ENCODE results near the gene BRD7. TPM values are rescaled to one million over a fixed set of nuclear protein-coding genes. Genes with fewer than 3 reads are reported as not detected.

The BRD7 gene
- total and polyA plus RNA-seq, 4 donors, result 13.3 to 34.3 (median 14.1) TPM

DNA sequence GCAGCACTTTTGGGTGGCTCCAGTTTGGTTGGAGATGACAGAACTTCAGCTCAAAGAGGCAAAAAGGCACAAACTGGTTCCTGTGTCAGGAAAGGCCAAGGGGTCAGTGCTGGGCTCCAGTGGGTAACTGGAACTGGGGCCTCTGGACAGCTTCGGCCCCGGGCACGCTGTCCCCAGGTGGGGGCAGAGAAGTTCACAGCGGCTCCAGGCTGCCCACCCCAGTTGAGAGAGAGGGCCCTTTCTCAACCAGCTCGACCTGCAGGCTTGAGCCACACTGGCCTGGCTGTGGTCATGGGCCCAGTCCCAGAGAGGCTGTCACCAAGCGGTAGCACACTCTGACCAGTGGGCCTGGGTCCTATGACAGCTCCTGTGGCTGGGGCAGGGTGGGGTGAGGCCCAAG lies 77.9 kb downstream of the BRD7 start:
- H3K9ac ChIP-seq (ENCODE audit: low read depth in 1 of 2, low read length in 2 of 2), result no peak overlapping the region
- no peaks in the 10 kb centered on the region for H3K36me3 ChIP-seq (ENCODE audit: control insufficient read depth in 4 of 4, insufficient read depth in 3 of 4, low read depth in 1 of 4, low read length in 3 of 4)
- H3K27me3 ChIP-seq (ENCODE audit: control insufficient read depth in 4 of 4, insufficient read depth in 4 of 4, low read length in 3 of 4), result no peaks in the 10 kb centered on the region
- H3K4me1 ChIP-seq (ENCODE audit: control insufficient read depth in 4 of 4, insufficient read depth in 4 of 4, low read length in 3 of 4), result no peaks in the 10 kb centered on the region
- TF ChIP-seq NR2F2 (IDR thresholded peaks at IDR 0.05) (no peak), HNF4G (IDR thresholded peaks at IDR 0.05) (no peak), TAF1 (conservative IDR thresholded peaks at IDR 0.05) (no peak), RAD21 (IDR thresholded peaks at IDR 0.05) (no peak), GABPA (IDR thresholded peaks at IDR 0.05 in 1 of 2, conservative IDR thresholded peaks at IDR 0.05 in 1 of 2) (no peak), JUND (IDR thresholded peaks at IDR 0.05) (no peak), RXRA (IDR thresholded peaks at IDR 0.05) (no peak), YY1 (IDR thresholded peaks at IDR 0.05) (no peak), FOXA2 (IDR thresholded peaks at IDR 0.05) (no peak), FOXA1 (IDR thresholded peaks at IDR 0.05) (no peak), HNF4A (conservative IDR thresholded peaks at IDR 0.05) (no peak)
- TF ChIP-seq, protein P1, sequence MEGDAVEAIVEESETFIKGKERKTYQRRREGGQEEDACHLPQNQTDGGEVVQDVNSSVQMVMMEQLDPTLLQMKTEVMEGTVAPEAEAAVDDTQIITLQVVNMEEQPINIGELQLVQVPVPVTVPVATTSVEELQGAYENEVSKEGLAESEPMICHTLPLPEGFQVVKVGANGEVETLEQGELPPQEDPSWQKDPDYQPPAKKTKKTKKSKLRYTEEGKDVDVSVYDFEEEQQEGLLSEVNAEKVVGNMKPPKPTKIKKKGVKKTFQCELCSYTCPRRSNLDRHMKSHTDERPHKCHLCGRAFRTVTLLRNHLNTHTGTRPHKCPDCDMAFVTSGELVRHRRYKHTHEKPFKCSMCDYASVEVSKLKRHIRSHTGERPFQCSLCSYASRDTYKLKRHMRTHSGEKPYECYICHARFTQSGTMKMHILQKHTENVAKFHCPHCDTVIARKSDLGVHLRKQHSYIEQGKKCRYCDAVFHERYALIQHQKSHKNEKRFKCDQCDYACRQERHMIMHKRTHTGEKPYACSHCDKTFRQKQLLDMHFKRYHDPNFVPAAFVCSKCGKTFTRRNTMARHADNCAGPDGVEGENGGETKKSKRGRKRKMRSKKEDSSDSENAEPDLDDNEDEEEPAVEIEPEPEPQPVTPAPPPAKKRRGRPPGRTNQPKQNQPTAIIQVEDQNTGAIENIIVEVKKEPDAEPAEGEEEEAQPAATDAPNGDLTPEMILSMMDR (IDR thresholded peaks at IDR 0.05; ENCODE audit: low read depth, low read length, missing input control), result no peak
- TF ChIP-seq, protein P2, sequence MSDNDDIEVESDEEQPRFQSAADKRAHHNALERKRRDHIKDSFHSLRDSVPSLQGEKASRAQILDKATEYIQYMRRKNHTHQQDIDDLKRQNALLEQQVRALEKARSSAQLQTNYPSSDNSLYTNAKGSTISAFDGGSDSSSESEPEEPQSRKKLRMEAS (IDR thresholded peaks at IDR 0.05), result no peak
- 95% methylated on average over 6 of the region's 6 CpGs for WGBS
- H3K4me3 ChIP-seq (ENCODE audit: low read depth in 1 of 3, low read length in 3 of 3), result no peak overlapping the region
- H3K9me3 ChIP-seq (ENCODE audit: control insufficient read depth in 4 of 4, low read length in 3 of 4), result no peaks in the 10 kb centered on the region
- no peak for DNase-seq (ENCODE audit: low spot score)
- no peak overlapping the region for H3K27ac ChIP-seq (ENCODE audit: low read depth in 1 of 2, low read length in 2 of 2)

DNA sequence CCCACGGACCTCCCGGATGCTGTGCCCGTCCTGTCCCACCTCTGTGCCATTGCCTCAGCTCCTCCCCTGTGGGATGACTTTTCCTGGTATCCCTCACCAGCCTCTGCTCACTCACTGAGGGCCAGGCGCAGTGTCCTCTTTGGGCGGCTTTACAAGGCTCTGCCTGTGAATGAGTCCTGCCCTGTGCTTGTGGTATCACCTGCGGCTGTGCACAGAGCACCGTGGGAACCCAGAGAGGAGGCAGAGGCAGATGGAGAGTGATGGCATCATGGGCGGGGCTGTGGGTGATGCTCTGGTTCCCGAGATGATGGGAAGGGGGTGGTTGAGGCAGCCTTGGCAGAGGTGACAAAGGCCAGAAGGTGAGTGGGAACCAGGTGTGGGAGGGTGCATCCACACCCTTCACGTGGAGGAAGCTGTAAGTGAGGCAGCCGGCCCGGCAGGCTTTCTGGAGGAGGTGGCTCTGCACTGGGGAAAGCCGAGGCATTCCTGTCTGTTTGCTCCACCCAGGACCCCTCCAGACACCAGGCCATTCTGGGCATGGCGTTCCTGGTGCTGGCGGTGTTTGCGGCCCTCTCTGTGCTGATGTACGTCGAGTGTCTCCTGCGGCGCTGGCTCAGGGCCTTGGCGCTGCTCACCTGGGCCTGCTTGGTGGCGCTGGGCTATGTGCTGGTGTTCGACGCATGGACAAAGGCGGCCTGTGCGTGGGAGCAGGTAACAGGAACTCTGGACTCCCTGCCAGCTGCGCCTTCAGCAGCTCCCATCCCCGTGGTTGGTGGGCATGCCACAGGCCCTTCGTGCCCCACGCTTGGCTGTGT lies 78.6 kb downstream of the BRD7 start:
- DNase-seq (ENCODE audit: low spot score), result no peak
- H3K9ac ChIP-seq (ENCODE audit: low read depth in 1 of 2, low read length in 2 of 2), result no peak overlapping the region
- no peak overlapping the region for H3K4me3 ChIP-seq (ENCODE audit: low read depth in 1 of 3, low read length in 3 of 3)
- H3K36me3 ChIP-seq (ENCODE audit: control insufficient read depth in 4 of 4, insufficient read depth in 3 of 4, low read depth in 1 of 4, low read length in 3 of 4), result no peaks in the 10 kb centered on the region
- no peaks in the 10 kb centered on the region for H3K9me3 ChIP-seq (ENCODE audit: control insufficient read depth in 4 of 4, low read length in 3 of 4)
- no peaks in the 10 kb centered on the region for H3K27me3 ChIP-seq (ENCODE audit: control insufficient read depth in 4 of 4, insufficient read depth in 4 of 4, low read length in 3 of 4)
- H3K27ac ChIP-seq (ENCODE audit: low read depth in 1 of 2, low read length in 2 of 2), result no peak overlapping the region
- WGBS, result 95% methylated on average over 30 of the region's 30 CpGs
- TF ChIP-seq RAD21 (IDR thresholded peaks at IDR 0.05) (no peak), TAF1 (conservative IDR thresholded peaks at IDR 0.05) (no peak), HNF4A (conservative IDR thresholded peaks at IDR 0.05) (no peak), JUND (IDR thresholded peaks at IDR 0.05) (no peak), NR2F2 (IDR thresholded peaks at IDR 0.05) (no peak), FOXA2 (IDR thresholded peaks at IDR 0.05) (no peak), YY1 (IDR thresholded peaks at IDR 0.05) (no peak), HNF4G (IDR thresholded peaks at IDR 0.05) (no peak), RXRA (IDR thresholded peaks at IDR 0.05) (no peak), GABPA (IDR thresholded peaks at IDR 0.05 in 1 of 2, conservative IDR thresholded peaks at IDR 0.05 in 1 of 2) (no peak), FOXA1 (IDR thresholded peaks at IDR 0.05) (no peak)
- TF ChIP-seq, protein P3, sequence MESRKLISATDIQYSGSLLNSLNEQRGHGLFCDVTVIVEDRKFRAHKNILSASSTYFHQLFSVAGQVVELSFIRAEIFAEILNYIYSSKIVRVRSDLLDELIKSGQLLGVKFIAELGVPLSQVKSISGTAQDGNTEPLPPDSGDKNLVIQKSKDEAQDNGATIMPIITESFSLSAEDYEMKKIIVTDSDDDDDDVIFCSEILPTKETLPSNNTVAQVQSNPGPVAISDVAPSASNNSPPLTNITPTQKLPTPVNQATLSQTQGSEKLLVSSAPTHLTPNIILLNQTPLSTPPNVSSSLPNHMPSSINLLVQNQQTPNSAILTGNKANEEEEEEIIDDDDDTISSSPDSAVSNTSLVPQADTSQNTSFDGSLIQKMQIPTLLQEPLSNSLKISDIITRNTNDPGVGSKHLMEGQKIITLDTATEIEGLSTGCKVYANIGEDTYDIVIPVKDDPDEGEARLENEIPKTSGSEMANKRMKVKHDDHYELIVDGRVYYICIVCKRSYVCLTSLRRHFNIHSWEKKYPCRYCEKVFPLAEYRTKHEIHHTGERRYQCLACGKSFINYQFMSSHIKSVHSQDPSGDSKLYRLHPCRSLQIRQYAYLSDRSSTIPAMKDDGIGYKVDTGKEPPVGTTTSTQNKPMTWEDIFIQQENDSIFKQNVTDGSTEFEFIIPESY (IDR thresholded peaks at IDR 0.05), result no peak
- TF ChIP-seq, protein P1 (IDR thresholded peaks at IDR 0.05; ENCODE audit: low read depth, low read length, missing input control), result no peak
- TF ChIP-seq, protein P4, sequence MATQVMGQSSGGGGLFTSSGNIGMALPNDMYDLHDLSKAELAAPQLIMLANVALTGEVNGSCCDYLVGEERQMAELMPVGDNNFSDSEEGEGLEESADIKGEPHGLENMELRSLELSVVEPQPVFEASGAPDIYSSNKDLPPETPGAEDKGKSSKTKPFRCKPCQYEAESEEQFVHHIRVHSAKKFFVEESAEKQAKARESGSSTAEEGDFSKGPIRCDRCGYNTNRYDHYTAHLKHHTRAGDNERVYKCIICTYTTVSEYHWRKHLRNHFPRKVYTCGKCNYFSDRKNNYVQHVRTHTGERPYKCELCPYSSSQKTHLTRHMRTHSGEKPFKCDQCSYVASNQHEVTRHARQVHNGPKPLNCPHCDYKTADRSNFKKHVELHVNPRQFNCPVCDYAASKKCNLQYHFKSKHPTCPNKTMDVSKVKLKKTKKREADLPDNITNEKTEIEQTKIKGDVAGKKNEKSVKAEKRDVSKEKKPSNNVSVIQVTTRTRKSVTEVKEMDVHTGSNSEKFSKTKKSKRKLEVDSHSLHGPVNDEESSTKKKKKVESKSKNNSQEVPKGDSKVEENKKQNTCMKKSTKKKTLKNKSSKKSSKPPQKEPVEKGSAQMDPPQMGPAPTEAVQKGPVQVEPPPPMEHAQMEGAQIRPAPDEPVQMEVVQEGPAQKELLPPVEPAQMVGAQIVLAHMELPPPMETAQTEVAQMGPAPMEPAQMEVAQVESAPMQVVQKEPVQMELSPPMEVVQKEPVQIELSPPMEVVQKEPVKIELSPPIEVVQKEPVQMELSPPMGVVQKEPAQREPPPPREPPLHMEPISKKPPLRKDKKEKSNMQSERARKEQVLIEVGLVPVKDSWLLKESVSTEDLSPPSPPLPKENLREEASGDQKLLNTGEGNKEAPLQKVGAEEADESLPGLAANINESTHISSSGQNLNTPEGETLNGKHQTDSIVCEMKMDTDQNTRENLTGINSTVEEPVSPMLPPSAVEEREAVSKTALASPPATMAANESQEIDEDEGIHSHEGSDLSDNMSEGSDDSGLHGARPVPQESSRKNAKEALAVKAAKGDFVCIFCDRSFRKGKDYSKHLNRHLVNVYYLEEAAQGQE (IDR thresholded peaks at IDR 0.05), result no peak
- TF ChIP-seq, protein P2 (IDR thresholded peaks at IDR 0.05), result no peak
- TF ChIP-seq, protein P5, sequence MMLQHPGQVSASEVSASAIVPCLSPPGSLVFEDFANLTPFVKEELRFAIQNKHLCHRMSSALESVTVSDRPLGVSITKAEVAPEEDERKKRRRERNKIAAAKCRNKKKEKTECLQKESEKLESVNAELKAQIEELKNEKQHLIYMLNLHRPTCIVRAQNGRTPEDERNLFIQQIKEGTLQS (IDR thresholded peaks at IDR 0.05), result no peak
- no peaks in the 10 kb centered on the region for H3K4me1 ChIP-seq (ENCODE audit: control insufficient read depth in 4 of 4, insufficient read depth in 4 of 4, low read length in 3 of 4)

All from liver (tissue), 9 donors.